BLaER1 (cell line): ENCODE data around the gene PIK3CB.

Experiments
- H3K27ac ChIP-seq: shearing (Covaris generic); formaldehyde crosslinking; 2 replicates; pipeline ENCODE4 v1.8.1; 2022
- H3K27me3 ChIP-seq: shearing (Covaris generic); formaldehyde crosslinking; 2 replicates; pipeline ENCODE4 v1.8.1; 2022
- H3K36me3 ChIP-seq: shearing (Covaris generic); formaldehyde crosslinking; 2 replicates; pipeline ENCODE4 v1.8.1; 2022
- H3K4me1 ChIP-seq: shearing (Covaris generic); formaldehyde crosslinking; 2 replicates; pipeline ENCODE4 v1.8.1; 2022
- H3K4me2 ChIP-seq: shearing (Covaris generic); formaldehyde crosslinking; 2 replicates; pipeline ENCODE4 v1.8.1; 2022
- H3K4me3 ChIP-seq: shearing (Covaris generic); formaldehyde crosslinking; 2 replicates; pipeline ENCODE4 v1.8.1; 2022
- H3K9ac ChIP-seq: shearing (Covaris generic); formaldehyde crosslinking; 2 replicates; pipeline ENCODE4 v1.8.1; 2022
- H3K9me3 ChIP-seq: shearing (Covaris generic); formaldehyde crosslinking; 2 replicates; pipeline ENCODE4 v1.8.1; 2022
- H4K20me1 ChIP-seq: shearing (Covaris generic); formaldehyde crosslinking; 2 replicates; pipeline ENCODE4 v1.8.1; 2022
- Cebpa-rat ChIP-seq: shearing (Covaris generic); IDR thresholded peaks from 2 replicates; pipeline ENCODE4 v1.8.1; 2022

Gene PIK3CB

GRCh38 chr3:138782755-138783154, 52.0 kb downstream of the PIK3CB start:
- H3K9ac ChIP-seq, result no peak overlapping the region

DNA sequence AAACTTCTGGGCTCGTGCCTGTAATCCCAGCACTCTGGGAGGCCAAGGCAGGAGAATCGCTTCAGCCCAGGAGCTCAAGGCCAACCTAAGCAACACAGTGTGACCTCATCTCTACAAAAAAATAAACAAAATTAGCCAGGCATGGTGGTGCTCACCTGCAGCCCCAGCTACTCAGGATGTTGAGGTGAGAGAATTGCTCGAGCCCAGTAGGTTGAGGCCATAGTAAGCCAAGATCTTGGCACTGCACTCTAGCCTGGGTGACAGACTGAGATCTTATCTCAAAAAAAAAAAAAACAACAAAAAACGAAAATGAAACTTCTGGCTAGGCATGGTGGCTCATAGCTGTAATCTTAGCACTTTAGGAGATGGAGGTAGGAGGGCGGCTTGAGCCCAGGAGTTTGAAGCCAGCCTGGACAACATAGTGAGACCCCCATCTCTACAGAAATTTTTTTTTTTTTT, 53.7 kb downstream of the PIK3CB start:
- no peaks in the 10 kb centered on the region for H3K4me1 ChIP-seq
- no peak overlapping the region for H3K4me3 ChIP-seq
- H4K20me1 ChIP-seq, result peaks cover 27% of the 10 kb centered on the region
- H3K4me2 ChIP-seq, result no peak overlapping the region
- H3K36me3 ChIP-seq, result peaks cover 33% of the 10 kb centered on the region
- H3K9ac ChIP-seq, result no peak overlapping the region
- no peak for TF ChIP-seq Cebpa-rat
- H3K27me3 ChIP-seq, result no peaks in the 10 kb centered on the region
- H3K9me3 ChIP-seq, result peaks cover 13% of the 10 kb centered on the region
- no peak overlapping the region for H3K27ac ChIP-seq

More at GRCh38 chr3:138782755-138783154, 52.0 kb downstream of the PIK3CB start:
- TF ChIP-seq Cebpa-rat, result no peak
- no peak overlapping the region for H3K4me2 ChIP-seq
- peaks cover 13% of the 10 kb centered on the region for H3K9me3 ChIP-seq
- H3K27me3 ChIP-seq, result no peaks in the 10 kb centered on the region
- no peak overlapping the region for H3K4me3 ChIP-seq
- no peak overlapping the region for H3K27ac ChIP-seq
- no peaks in the 10 kb centered on the region for H3K4me1 ChIP-seq
- H4K20me1 ChIP-seq, result peaks cover 14% of the 10 kb centered on the region; the same call in 1 of the 2 replicates
- H3K36me3 ChIP-seq, result peaks cover 32% of the 10 kb centered on the region

- Histone ChIP-seq H3K4me1 (peaks cover 11% of the 10 kb centered on the region; the same call in 1 of the 2 replicates), H3K27ac (no peak overlapping the region), H3K9me3 (no peaks in the 10 kb centered on the region), H3K27me3 (no peaks in the 10 kb centered on the region), H4K20me1 (peaks cover 39% of the 10 kb centered on the region), H3K4me2 (no peak overlapping the region), H3K4me3 (no peak overlapping the region), H3K36me3 (peaks cover 24% of the 10 kb centered on the region; the same call in 1 of the 2 replicates), H3K9ac (no peak overlapping the region)
- no peak for TF ChIP-seq Cebpa-rat
These were observed 56.1 kb downstream of the PIK3CB start for GRCh38 chr3:138778643-138779042.

- no peak overlapping the region for H3K27ac ChIP-seq
These were observed 57.8 kb downstream of the PIK3CB start for GRCh38 chr3:138776961-138777360.

DNA sequence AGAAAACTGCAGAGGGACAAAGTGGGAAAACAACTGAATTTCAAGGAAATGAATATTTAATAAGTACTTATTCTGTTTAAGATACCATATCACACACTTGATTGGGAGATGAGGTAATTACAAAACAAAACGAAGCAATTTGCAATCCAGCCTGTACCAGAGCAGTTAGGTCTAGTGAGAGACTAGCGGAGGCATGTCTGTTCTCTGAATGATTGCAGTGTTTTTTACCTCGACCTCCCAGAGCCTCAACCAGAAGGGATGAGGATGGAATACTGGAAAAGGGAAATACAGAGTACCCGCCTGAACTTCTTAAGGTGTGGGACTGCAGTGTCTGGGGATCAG, 59.5 kb downstream of the PIK3CB start:
- TF ChIP-seq Cebpa-rat, result no peak
- H3K4me3 ChIP-seq, result no peak overlapping the region
- H3K27ac ChIP-seq, result no peak overlapping the region
- peaks cover 39% of the 10 kb centered on the region for H4K20me1 ChIP-seq
- H3K36me3 ChIP-seq, result peaks cover 36% of the 10 kb centered on the region
- no peaks in the 10 kb centered on the region for H3K27me3 ChIP-seq
- H3K4me2 ChIP-seq, result no peak overlapping the region
- H3K9me3 ChIP-seq, result peaks cover 21% of the 10 kb centered on the region
- H3K9ac ChIP-seq, result no peak overlapping the region
- peaks cover 11% of the 10 kb centered on the region; the same call in 1 of the 2 replicates for H3K4me1 ChIP-seq

More at GRCh38 chr3:138776961-138777360, 57.8 kb downstream of the PIK3CB start:
- Histone ChIP-seq H3K4me2 (no peak overlapping the region), H3K9ac (no peak overlapping the region), H3K4me1 (peaks cover 11% of the 10 kb centered on the region; the same call in 1 of the 2 replicates), H3K9me3 (peaks cover 6% of the 10 kb centered on the region), H3K36me3 (peaks cover 30% of the 10 kb centered on the region), H3K4me3 (no peak overlapping the region), H3K27me3 (no peaks in the 10 kb centered on the region), H4K20me1 (peaks cover 39% of the 10 kb centered on the region)
- TF ChIP-seq Cebpa-rat, result no peak

GRCh38 chr3:138774529-138775253, 60.0 kb downstream of the PIK3CB start:
- Histone ChIP-seq H3K9me3 (peaks cover 27% of the 10 kb centered on the region), H3K4me1 (peaks cover 11% of the 10 kb centered on the region; the same call in 1 of the 2 replicates), H3K4me3 (no peak overlapping the region), H3K27ac (no peak overlapping the region), H3K9ac (0 out of 2 replicates have a peak overlapping the region, but pooled peaks have one; percentile 28), H4K20me1 (peaks cover 39% of the 10 kb centered on the region), H3K36me3 (peaks cover 41% of the 10 kb centered on the region), H3K4me2 (no peak overlapping the region), H3K27me3 (no peaks in the 10 kb centered on the region)
- no peak for TF ChIP-seq Cebpa-rat

DNA sequence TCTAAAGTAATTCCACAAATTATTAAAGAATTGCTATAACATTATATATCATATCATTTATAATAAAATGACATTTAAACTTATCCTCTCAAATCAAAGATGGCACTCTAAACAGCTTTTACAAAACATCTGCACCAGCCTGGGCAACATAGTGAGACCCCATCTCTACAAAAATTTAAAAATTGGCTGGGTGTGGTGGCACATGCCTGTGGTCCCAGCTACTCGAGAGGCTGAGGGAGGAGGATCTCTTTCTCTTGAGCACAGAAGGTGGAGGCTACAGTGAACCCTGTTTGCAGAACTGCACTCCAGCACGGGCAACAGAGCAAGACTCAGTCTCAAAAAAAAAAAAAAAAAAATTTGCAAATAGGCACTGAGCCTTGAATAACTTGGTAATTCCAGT, 63.1 kb downstream of the PIK3CB start:
- H3K4me3 ChIP-seq, result no peak overlapping the region
- H3K4me2 ChIP-seq, result no peak overlapping the region
- no peak for TF ChIP-seq Cebpa-rat
- no peak overlapping the region for H3K9ac ChIP-seq
- H3K9me3 ChIP-seq, result peaks cover 58% of the 10 kb centered on the region
- H4K20me1 ChIP-seq, result peaks cover 18% of the 10 kb centered on the region; the same call in 1 of the 2 replicates
- H3K4me1 ChIP-seq, result peaks cover 11% of the 10 kb centered on the region; the same call in 1 of the 2 replicates
- H3K36me3 ChIP-seq, result peaks cover 51% of the 10 kb centered on the region
- H3K27ac ChIP-seq, result no peak overlapping the region
- no peaks in the 10 kb centered on the region for H3K27me3 ChIP-seq

- TF ChIP-seq Cebpa-rat, result no peak
- H3K27ac ChIP-seq, result no peak overlapping the region
- H3K4me3 ChIP-seq, result no peak overlapping the region
- H3K9me3 ChIP-seq, result peaks cover 65% of the 10 kb centered on the region
- H4K20me1 ChIP-seq, result 0 out of 2 replicates have a peak, but pooled peaks cover 2% of the 10 kb centered on the region
- peaks cover 52% of the 10 kb centered on the region for H3K36me3 ChIP-seq
- no peak overlapping the region for H3K4me2 ChIP-seq
- H3K4me1 ChIP-seq, result 0 out of 2 replicates have a peak, but pooled peaks cover 2% of the 10 kb centered on the region
- H3K9ac ChIP-seq, result no peak overlapping the region
- no peaks in the 10 kb centered on the region for H3K27me3 ChIP-seq
These were observed 65.1 kb downstream of the PIK3CB start for GRCh38 chr3:138769616-138770015.

DNA sequence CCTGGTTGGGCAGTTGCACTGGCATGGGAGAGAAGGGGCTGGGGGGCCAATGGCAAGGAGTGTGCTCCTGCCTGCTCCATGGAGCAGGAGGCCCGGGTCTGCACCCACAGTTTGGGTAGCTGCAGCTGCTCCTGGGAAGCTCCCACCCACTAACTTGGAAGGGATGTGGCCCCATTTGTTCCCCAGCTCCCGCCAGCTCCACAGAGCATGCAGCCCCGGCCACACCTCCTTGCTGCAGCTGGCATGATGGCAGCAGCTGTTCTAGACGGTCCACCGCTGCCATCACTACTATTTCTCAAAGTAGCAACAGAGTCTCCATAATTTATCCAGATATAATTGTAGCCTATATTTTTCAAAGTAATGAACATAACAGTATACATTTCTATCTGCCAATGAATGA, 65.8 kb downstream of the PIK3CB start:
- Histone ChIP-seq H3K27ac (no peak overlapping the region), H3K27me3 (no peaks in the 10 kb centered on the region), H4K20me1 (no peaks in the 10 kb centered on the region), H3K36me3 (peaks cover 52% of the 10 kb centered on the region), H3K9ac (no peak overlapping the region), H3K9me3 (peaks cover 65% of the 10 kb centered on the region), H3K4me1 (no peaks in the 10 kb centered on the region), H3K4me2 (no peak overlapping the region), H3K4me3 (peak overlapping the region; percentile 35)
- no peak for TF ChIP-seq Cebpa-rat

GRCh38 chr3:138768125-138768524, 66.6 kb downstream of the PIK3CB start:
- Histone ChIP-seq H3K36me3 (peaks cover 51% of the 10 kb centered on the region), H3K4me2 (no peak overlapping the region), H3K9ac (no peak overlapping the region), H3K4me1 (no peaks in the 10 kb centered on the region), H3K9me3 (peaks cover 65% of the 10 kb centered on the region), H4K20me1 (no peaks in the 10 kb centered on the region), H3K27ac (no peak overlapping the region), H3K4me3 (peak overlapping the region; percentile 35), H3K27me3 (no peaks in the 10 kb centered on the region)
- no peak for TF ChIP-seq Cebpa-rat
